HUES6 (cell line): Measurements from ENCODE around the gene SNRK.

Experiments used
- H3K27ac ChIP-seq: 2 replicates; pipeline ENCODE4 v1.7.0; 2013; ENCODE audit warnings: low read depth, mild to moderate bottlenecking, low read length, inconsistent platforms
- H3K27me3 ChIP-seq: 2 replicates; pipeline ENCODE4 v1.6.1; 2013; ENCODE audit warnings: low read length; ENCODE audit not compliant: control insufficient read depth, insufficient read depth
- H3K36me3 ChIP-seq: 2 replicates; pipeline ENCODE4 v1.6.1; 2013; ENCODE audit warnings: low read length; ENCODE audit not compliant: control insufficient read depth, insufficient read depth
- H3K4me1 ChIP-seq: 2 replicates; pipeline ENCODE4 v1.6.1; 2013; ENCODE audit warnings: low read length; ENCODE audit not compliant: control insufficient read depth, insufficient read depth
- H3K4me3 ChIP-seq: 2 replicates; pipeline ENCODE4 v1.5.1; 2013; ENCODE audit warnings: low read depth, low read length
- H3K9ac ChIP-seq: one replicate; pipeline ENCODE4 v1.6.1; 2013; ENCODE audit warnings: mild to moderate bottlenecking, low read length
- H3K9me3 ChIP-seq: 2 replicates; pipeline ENCODE4 v1.6.1; 2013; ENCODE audit warnings: low read depth, low read length; ENCODE audit not compliant: control insufficient read depth, insufficient read depth

SNRK gene

DNA sequence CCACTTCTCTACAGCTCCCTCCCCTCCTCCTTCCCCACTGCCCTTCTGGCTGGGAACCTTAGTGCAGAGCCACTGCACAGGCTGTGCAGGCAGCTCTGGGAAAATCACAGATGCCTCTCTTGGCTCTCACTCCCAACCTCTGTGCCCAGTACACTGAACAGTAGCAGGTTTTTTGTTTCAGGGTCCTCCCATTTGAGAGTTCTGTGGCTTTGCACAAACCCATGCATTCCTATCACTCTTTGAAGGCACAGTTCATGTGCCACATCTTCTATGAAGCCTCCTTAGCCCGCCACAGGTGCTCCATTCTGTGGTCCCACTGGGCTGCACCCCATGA is 103.9 kb downstream of the SNRK start:
- Histone ChIP-seq H3K27ac (no peak overlapping the region), H3K9ac (no peak overlapping the region), H3K36me3 (no peaks in the 10 kb centered on the region), H3K4me3 (no peak overlapping the region), H3K9me3 (0 out of 2 replicates have a peak, but pooled peaks cover 3% of the 10 kb centered on the region), H3K27me3 (no peaks in the 10 kb centered on the region), H3K4me1 (peaks cover 13% of the 10 kb centered on the region)

DNA sequence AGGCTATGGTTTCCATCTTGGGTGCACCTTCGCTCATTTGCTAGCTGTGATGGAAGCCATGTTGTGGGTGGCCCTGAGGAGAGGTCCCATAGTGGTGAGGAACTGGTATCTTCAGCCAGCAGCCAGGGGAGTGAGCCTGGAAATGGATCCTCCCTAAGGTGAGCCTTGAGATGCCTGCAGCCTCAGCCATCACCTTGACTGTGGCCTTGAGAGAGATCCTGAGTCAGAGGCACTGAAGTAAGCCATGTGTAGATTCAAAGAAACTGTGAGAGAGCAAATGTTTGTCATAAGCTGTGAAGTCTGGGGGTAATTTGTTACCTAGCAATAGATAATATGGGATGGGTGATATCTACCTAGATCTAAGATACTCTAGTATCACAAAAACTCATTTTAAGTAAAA is 105.3 kb downstream of the SNRK start:
- Histone ChIP-seq H3K27ac (no peak overlapping the region), H3K36me3 (no peaks in the 10 kb centered on the region), H3K9ac (no peak overlapping the region), H3K4me3 (no peak overlapping the region), H3K9me3 (no peaks in the 10 kb centered on the region), H3K4me1 (peaks cover 5% of the 10 kb centered on the region), H3K27me3 (no peaks in the 10 kb centered on the region)

DNA sequence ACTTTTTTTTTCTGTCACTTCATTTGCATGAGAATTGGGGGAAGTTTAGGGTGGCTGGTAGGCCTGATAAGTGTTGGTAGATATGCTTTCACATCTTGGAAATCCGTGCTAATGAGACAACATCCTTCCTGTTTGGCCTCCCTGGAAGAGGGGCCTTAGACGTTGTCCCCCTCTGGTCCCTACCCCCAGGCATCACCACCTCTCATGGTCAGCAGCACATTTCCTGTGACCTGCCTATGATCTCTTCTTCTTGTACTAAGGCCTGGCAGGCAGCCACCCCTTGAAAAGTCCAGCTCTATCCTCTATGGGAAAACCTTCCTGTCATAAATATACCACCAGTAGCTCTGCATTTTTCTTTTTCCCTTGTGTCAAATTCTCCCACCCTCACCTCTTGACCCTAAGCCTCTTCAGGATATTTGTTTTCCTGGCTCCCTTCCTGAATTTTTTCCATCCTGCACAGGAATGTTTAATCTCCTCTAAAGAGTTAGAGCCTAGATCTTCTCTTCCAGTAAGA is 107.8 kb downstream of the SNRK start:
- no peaks in the 10 kb centered on the region for H3K36me3 ChIP-seq
- H3K9me3 ChIP-seq, result no peaks in the 10 kb centered on the region
- no peaks in the 10 kb centered on the region for H3K27me3 ChIP-seq
- H3K9ac ChIP-seq, result no peak overlapping the region
- no peaks in the 10 kb centered on the region for H3K4me1 ChIP-seq
- no peak overlapping the region for H3K4me3 ChIP-seq
- no peak overlapping the region for H3K27ac ChIP-seq

DNA sequence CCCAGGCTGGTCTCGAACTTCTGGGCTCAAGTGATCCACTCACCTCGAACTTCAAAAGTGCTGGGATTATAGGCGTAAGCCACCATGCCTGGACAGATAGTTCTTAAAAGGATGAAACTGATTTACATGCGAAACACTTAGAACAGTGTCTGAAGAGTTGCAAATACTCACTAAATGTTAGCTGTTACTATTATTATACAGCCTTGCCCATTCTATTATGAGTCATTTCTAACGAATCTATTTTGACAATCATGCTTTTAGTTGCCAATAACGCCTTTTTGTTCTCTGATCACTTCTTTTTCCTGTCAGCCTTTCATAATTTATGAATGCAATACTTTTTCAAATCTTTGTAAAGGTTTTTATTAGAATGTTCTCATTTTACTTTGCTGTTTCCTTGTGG is 112.7 kb downstream of the SNRK start:
- H3K9ac ChIP-seq, result no peak overlapping the region
- no peaks in the 10 kb centered on the region for H3K9me3 ChIP-seq
- H3K27me3 ChIP-seq, result no peaks in the 10 kb centered on the region
- H3K4me1 ChIP-seq, result no peaks in the 10 kb centered on the region
- no peaks in the 10 kb centered on the region for H3K36me3 ChIP-seq
- no peak overlapping the region for H3K27ac ChIP-seq
- H3K4me3 ChIP-seq, result no peak overlapping the region

DNA sequence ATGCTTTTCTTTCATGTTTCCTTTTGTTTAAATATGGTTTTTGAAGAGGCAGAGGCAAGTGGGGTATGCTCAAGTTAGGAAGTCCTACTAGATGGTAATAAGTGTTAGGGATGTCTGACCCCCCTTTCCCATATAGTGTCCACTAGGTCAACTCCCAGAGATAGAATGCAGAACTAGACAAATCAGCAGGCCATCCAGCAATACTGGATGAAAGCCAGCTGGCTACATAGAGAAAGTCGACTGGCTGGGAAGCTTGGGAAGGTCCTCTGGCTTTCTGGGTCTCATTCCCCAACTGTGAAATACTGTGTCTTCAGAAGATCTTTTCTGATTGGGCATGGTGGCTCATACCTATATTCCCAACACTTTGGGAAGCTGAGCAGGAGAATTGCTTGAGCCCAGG is 113.8 kb downstream of the SNRK start:
- no peak overlapping the region for H3K4me3 ChIP-seq
- no peaks in the 10 kb centered on the region for H3K27me3 ChIP-seq
- H3K27ac ChIP-seq, result no peak overlapping the region
- no peaks in the 10 kb centered on the region for H3K9me3 ChIP-seq
- no peaks in the 10 kb centered on the region for H3K36me3 ChIP-seq
- no peaks in the 10 kb centered on the region for H3K4me1 ChIP-seq
- no peak overlapping the region for H3K9ac ChIP-seq
